NCI-H1694 (cell line): ENCODE measurements around the gene CTRB1.

Experiments
- DNase-seq: peaks from one replicate; lab custom pipeline; 2025; lab: John Stamatoyannopoulos, UW

Gene CTRB1

GRCh38 chr16:75218256-75219076 lies at the start of gene CTRB1:
Gene CTRB1 (plus strand): TSS chr16:75218988. CDS start chr16:75219008, 20 bp downstream.
- no peak for DNase-seq

GRCh38 chr16:75169899-75170405 lies 48.8 kb upstream of the CTRB1 start:
- DNase-seq = no peak

- no peak for DNase-seq
These were observed 46.2 kb upstream of the CTRB1 start for GRCh38 chr16:75172578-75172977.

- no peak for DNase-seq
These were observed 43.7 kb upstream of the CTRB1 start for GRCh38 chr16:75175074-75175473.

GRCh38 chr16:75176926-75177325 lies 41.9 kb upstream of the CTRB1 start:
- no peak for DNase-seq

GRCh38 chr16:75179208-75179607 lies 39.6 kb upstream of the CTRB1 start:
- no peak for DNase-seq

- no peak for DNase-seq
These were observed 37.2 kb upstream of the CTRB1 start for GRCh38 chr16:75181630-75182029.

- no peak for DNase-seq
These were observed 29.8 kb upstream of the CTRB1 start for GRCh38 chr16:75188832-75189477.

- DNase-seq = no peak
These were observed 29.0 kb upstream of the CTRB1 start for GRCh38 chr16:75189638-75190245.

GRCh38 chr16:75192606-75193264 lies 26.1 kb upstream of the CTRB1 start:
- no peak for DNase-seq

GRCh38 chr16:75193265-75193650 lies 25.5 kb upstream of the CTRB1 start:
- no peak for DNase-seq

GRCh38 chr16:75193730-75194444 lies 24.9 kb upstream of the CTRB1 start:
- no peak for DNase-seq

- no peak for DNase-seq
These were observed 22.7 kb upstream of the CTRB1 start for GRCh38 chr16:75195811-75196790.

GRCh38 chr16:75196836-75197235 lies 22.0 kb upstream of the CTRB1 start:
- no peak for DNase-seq

- DNase-seq = no peak
These were observed 21.2 kb upstream of the CTRB1 start for GRCh38 chr16:75197522-75198134.

- DNase-seq = no peak
These were observed 20.6 kb upstream of the CTRB1 start for GRCh38 chr16:75198135-75198600.

- no peak for DNase-seq
These were observed 16.7 kb upstream of the CTRB1 start for GRCh38 chr16:75202069-75202590.

GRCh38 chr16:75203096-75203495 lies 15.7 kb upstream of the CTRB1 start:
- DNase-seq = no peak

GRCh38 chr16:75203667-75204409 lies 14.9 kb upstream of the CTRB1 start:
- DNase-seq = no peak
